ENCODE measurements around the gene SLF2. TPM values are rescaled to one million over a fixed set of nuclear protein-coding genes. Genes with fewer than 3 reads are reported as not detected.

SLF2 gene
- total and polyA plus RNA-seq, 9 of the 15 experiments (the other 6 are each of a cell fraction or from before 2014, with no cell fraction given), result 1.7 to 18.4 (median 7.8) TPM

DNA sequence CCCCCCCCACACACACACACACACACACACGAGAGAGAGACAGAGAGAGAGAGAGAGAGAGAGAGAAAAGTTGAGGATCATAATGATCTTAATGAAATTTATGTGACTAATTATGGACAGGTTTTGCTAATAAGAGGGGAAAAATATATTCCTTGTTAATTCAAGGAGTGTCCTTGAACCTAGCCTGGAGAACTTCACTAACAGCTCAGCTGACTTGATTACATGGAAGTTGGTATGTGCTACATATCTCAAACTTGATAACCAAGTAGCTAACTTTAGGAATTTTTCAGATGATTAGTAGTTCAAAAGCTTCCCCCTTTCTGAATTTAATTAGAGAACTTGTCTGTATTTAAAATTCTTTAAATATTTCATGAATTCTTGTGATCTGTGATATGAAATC lies 15.3 kb downstream of the SLF2 start (continued):
- TF ChIP-seq HMG20A (CRISPR knock-in tag; conservative IDR thresholded peaks at IDR 0.05) (no peak), CREBBP (IDR thresholded peaks at IDR 0.05; ENCODE audit: low read depth, low read length) (no peak)

- Histone ChIP-seq H3K4me1 (replicated peaks in 1 of 2; ENCODE audit: control insufficient read depth in 2 of 2, insufficient read depth in 2 of 2, low read length in 2 of 2) (no peaks in the 10 kb centered on the region), H3K9me3 (replicated peaks; ENCODE audit: control insufficient read depth, insufficient read depth, low read depth, low read length) (no peaks in the 10 kb centered on the region), H3K36me3 (ENCODE audit: control insufficient read depth, insufficient read depth, low read length) (peaks cover 72% of the 10 kb centered on the region), H3K9ac (ENCODE audit: insufficient read depth in 1 of 2, low read depth in 2 of 2, low read length in 2 of 2) (no peak overlapping the region), H3K9me1 (ENCODE audit: control insufficient read depth, insufficient read depth, low read length) (no peaks in the 10 kb centered on the region), H3K27ac (ENCODE audit: extremely low read depth, low read depth, low read length) (no peak overlapping the region), H3K79me2 (ENCODE audit: control insufficient read depth, insufficient read depth, low read length) (no peaks in the 10 kb centered on the region), H2AFZ (ENCODE audit: low read depth, low read length) (no peak overlapping the region), H3K4me3 (no peak overlapping the region), H3K27me3 (ENCODE audit: control insufficient read depth in 2 of 2, insufficient read depth in 2 of 2, low read length in 2 of 2) (no peaks in the 10 kb centered on the region), H4K20me1 (replicated peaks; ENCODE audit: control insufficient read depth, insufficient read depth, low read length) (no peaks in the 10 kb centered on the region), H3K4me2 (ENCODE audit: insufficient read depth, low read length) (no peak overlapping the region)
- ChIA-PET POLR2A (interaction anchor here (1.0 to 1.4 kb wide), 3 partner anchors 9 to 35 kb away, joined by 3 to 5 read pairs (median 5); no protein-coding TSS in a partner anchor), CTCF (ENCODE audit: low intra/inter-chr PET ratio) (no interaction called here)
- FAIRE-seq (no peak), DNase-seq (ENCODE audit: extremely low read depth in 1 of 4, low spot score in 3 of 4) (no peak), ATAC-seq (no peak)
- in situ Hi-C loops (cut with MboI) (no loop called here), intact Hi-C loops (cut with micrococcal nuclease) (no loop called here)
- no TSS peak for BruUV-seq (replicated peaks)
- TF ChIP-seq CBX8 (IDR thresholded peaks at IDR 0.05; ENCODE audit: borderline replicate concordance, extremely low read depth, low read depth, low read length, poor library complexity, severe bottlenecking) (no peak), ZC3H4 (CRISPR knock-in tag; IDR thresholded peaks at IDR 0.05; ENCODE audit: borderline replicate concordance) (no peak), ZNF609 (CRISPR knock-in tag; IDR thresholded peaks at IDR 0.05; ENCODE audit: borderline replicate concordance) (no peak), NCOA6 (IDR thresholded peaks at IDR 0.05) (no peak), NELFE (IDR thresholded peaks at IDR 0.05; ENCODE audit: insufficient read depth, insufficient read length) (no peak), ESRRA (IDR thresholded peaks at IDR 0.05; ENCODE audit: borderline replicate concordance, low read depth) (no peak), ZBTB33 (CRISPR knock-in tag; IDR thresholded peaks at IDR 0.05) (no peak), RBM25 (IDR thresholded peaks at IDR 0.05; ENCODE audit: low read depth, low read length, severe bottlenecking) (no peak), KHSRP (IDR thresholded peaks at IDR 0.05) (no peak), POLR3G (IDR thresholded peaks at IDR 0.05; ENCODE audit: extremely low read depth, insufficient read length, insufficient replicate concordance) (no peak)
- TF ChIP-seq, protein P1, sequence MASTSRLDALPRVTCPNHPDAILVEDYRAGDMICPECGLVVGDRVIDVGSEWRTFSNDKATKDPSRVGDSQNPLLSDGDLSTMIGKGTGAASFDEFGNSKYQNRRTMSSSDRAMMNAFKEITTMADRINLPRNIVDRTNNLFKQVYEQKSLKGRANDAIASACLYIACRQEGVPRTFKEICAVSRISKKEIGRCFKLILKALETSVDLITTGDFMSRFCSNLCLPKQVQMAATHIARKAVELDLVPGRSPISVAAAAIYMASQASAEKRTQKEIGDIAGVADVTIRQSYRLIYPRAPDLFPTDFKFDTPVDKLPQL (IDR thresholded peaks at IDR 0.05; ENCODE audit: extremely low read depth, insufficient read length), result no peak
Measured at GRCh38 chr10:100930368-100930767, 17.6 kb downstream of the SLF2 start.
